ENCODE measurements around the gene KCNRG. TPM values are rescaled to one million over a fixed set of nuclear protein-coding genes. Genes with fewer than 3 reads are reported as not detected.

The KCNRG gene
- polyA plus RNA-seq, 1 of the 3 experiments (the other 2 are of a cell fraction): 0.97 TPM

GRCh38 chr13:50069261-50069660 is 54.0 kb downstream of the KCNRG start:
- Histone ChIP-seq H3K36me3 (replicated peaks in 1 of 2; ENCODE audit: control insufficient read depth in 1 of 2, insufficient read depth in 2 of 2, low read length in 1 of 2) (peaks cover 16 to 19% of the 10 kb centered on the region in 2 experiments), H3K27ac (ENCODE audit: low read depth in 2 of 2, low read length in 1 of 2) (peak overlapping the region; percentile 9 to 47; a peak in 3 of 4 replicates), H2AFZ (ENCODE audit: low read depth) (0 out of 2 replicates have a peak overlapping the region, but pooled peaks have one; percentile 11), H3K9ac (no peak overlapping the region), H3K79me2 (ENCODE audit: insufficient read depth) (peaks cover 95% of the 10 kb centered on the region), H3K9me2 (no peaks in the 10 kb centered on the region), H3K4me2 (0 out of 2 replicates have a peak overlapping the region, but pooled peaks have one; percentile 18), H3K4me3 (ENCODE audit: low read depth in 2 of 2, low read length in 1 of 2) (no peak overlapping the region), H3K27me3 (ENCODE audit: insufficient read depth) (no peaks in the 10 kb centered on the region), H3F3A (replicated peaks; ENCODE audit: insufficient read depth) (peaks cover 10% of the 10 kb centered on the region), H4K20me1 (ENCODE audit: insufficient read depth) (no peaks in the 10 kb centered on the region), H3K4me1 (ENCODE audit: control insufficient read depth in 1 of 2, insufficient read depth in 2 of 2, low read depth in 1 of 2, low read length in 1 of 2) (peaks cover 18 to 40% of the 10 kb centered on the region in 2 experiments; a peak in 3 of 4 replicates), H3K9me3 (no peaks in the 10 kb centered on the region)
- POLR2A ChIA-PET: interaction anchor here (2.3 kb wide), 1 partner anchor 72 kb away, joined by 10 read pairs; the partner anchor contains the start of gene TRIM13
- DNase-seq: no peak
- WGBS (ENCODE audit: low lambda C conversion rate): 98% methylated on average over 1 of the region's 1 CpG
- CTCF ChIA-PET: interaction anchor here (1.0 to 6.2 kb wide), 6 partner anchors 11 to 843 kb away, joined by 3 to 33 read pairs (median 8); partner anchors contain the start of gene TRIM13
- TF ChIP-seq MXI1 (IDR thresholded peaks at IDR 0.05; ENCODE audit: low read depth, low read length): no peak
- TF ChIP-seq USF1 (IDR thresholded peaks at IDR 0.05; ENCODE audit: borderline replicate concordance, low read depth): peak; percentile 14; the same call in 1 of the 2 replicates
- TF ChIP-seq GATA2 (CRISPR knock-in tag; IDR thresholded peaks at IDR 0.05): no peak
- no peak for TF ChIP-seq TEAD4 (IDR thresholded peaks at IDR 0.05; ENCODE audit: borderline replicate concordance, insufficient read depth)
- no peak for TF ChIP-seq SIN3A (IDR thresholded peaks at IDR 0.05; ENCODE audit: borderline replicate concordance, low read depth, low read length)
- no peak for TF ChIP-seq YY1 (IDR thresholded peaks at IDR 0.05; ENCODE audit: low read depth)
- no peak for TF ChIP-seq FOXJ3 (CRISPR knock-in tag; IDR thresholded peaks at IDR 0.05)
- TF ChIP-seq TCF12 (IDR thresholded peaks at IDR 0.05): no peak
- no peak for TF ChIP-seq MAX (IDR thresholded peaks at IDR 0.05; ENCODE audit: low read depth)

- H3K79me2 ChIP-seq (ENCODE audit: insufficient read depth): peaks cover 98% of the 10 kb centered on the region
- peaks cover 5% of the 10 kb centered on the region; the same call in 1 of the 2 replicates for H4K20me1 ChIP-seq (ENCODE audit: insufficient read depth)
- H3F3A ChIP-seq (replicated peaks; ENCODE audit: insufficient read depth): peaks cover 10% of the 10 kb centered on the region
- H3K4me3 ChIP-seq (ENCODE audit: low read depth in 2 of 2, low read length in 1 of 2): no peak overlapping the region; a peak in 1 of 4 replicates
- no peaks in the 10 kb centered on the region for H3K9me3 ChIP-seq
- peaks cover 13 to 19% of the 10 kb centered on the region in 2 experiments for H3K36me3 ChIP-seq (replicated peaks in 1 of 2; ENCODE audit: control insufficient read depth in 1 of 2, insufficient read depth in 2 of 2, low read length in 1 of 2)
- no peaks in the 10 kb centered on the region for H3K9me2 ChIP-seq
- ChIA-PET CTCF (interaction anchor here (1.0 to 6.2 kb wide), 5 partner anchors 10 to 842 kb away, joined by 4 to 33 read pairs (median 11); partner anchors contain the start of gene TRIM13), POLR2A (interaction anchor here (2.3 kb wide), 1 partner anchor 73 kb away, joined by 10 read pairs; the partner anchor contains the start of gene TRIM13)
- peaks cover 18 to 44% of the 10 kb centered on the region in 2 experiments; a peak in 3 of 4 replicates for H3K4me1 ChIP-seq (ENCODE audit: control insufficient read depth in 1 of 2, insufficient read depth in 2 of 2, low read depth in 1 of 2, low read length in 1 of 2)
- no peak overlapping the region for H3K9ac ChIP-seq
- H3K27ac ChIP-seq (ENCODE audit: low read depth in 2 of 2, low read length in 1 of 2): peak overlapping the region; percentile 19 to 47; a peak in 3 of 4 replicates
- no peak for DNase-seq
- no peak overlapping the region for H2AFZ ChIP-seq (ENCODE audit: low read depth)
- no peaks in the 10 kb centered on the region for H3K27me3 ChIP-seq (ENCODE audit: insufficient read depth)
- H3K4me2 ChIP-seq: peak overlapping the region; percentile 18; the same call in 1 of the 2 replicates
- TF ChIP-seq NRF1 (IDR thresholded peaks at IDR 0.05; ENCODE audit: low read depth, low read length): no peak
- no peak for TF ChIP-seq SIN3A (IDR thresholded peaks at IDR 0.05; ENCODE audit: borderline replicate concordance, low read depth, low read length)
- TF ChIP-seq REST (IDR thresholded peaks at IDR 0.05; ENCODE audit: low read depth, low read length): no peak
- TF ChIP-seq RFX5 (IDR thresholded peaks at IDR 0.05; ENCODE audit: low read length): no peak
- TF ChIP-seq CTCF (IDR thresholded peaks at IDR 0.05): no peak
- no peak for TF ChIP-seq TAF1 (IDR thresholded peaks at IDR 0.05; ENCODE audit: borderline replicate concordance, low read depth, low read length)
- TF ChIP-seq MXI1 (IDR thresholded peaks at IDR 0.05; ENCODE audit: low read depth, low read length): no peak
- no peak for TF ChIP-seq NFIC (IDR thresholded peaks at IDR 0.05; ENCODE audit: borderline replicate concordance)
- no peak for TF ChIP-seq YY1 (IDR thresholded peaks at IDR 0.05; ENCODE audit: low read depth)
- TF ChIP-seq POLR2AphosphoS5 (IDR thresholded peaks at IDR 0.05; ENCODE audit: low read depth, low read length): no peak
- no peak for TF ChIP-seq TEAD4 (IDR thresholded peaks at IDR 0.05; ENCODE audit: borderline replicate concordance, insufficient read depth)
- no peak for TF ChIP-seq MAX (IDR thresholded peaks at IDR 0.05; ENCODE audit: low read depth)
- TF ChIP-seq RAD21 (IDR thresholded peaks at IDR 0.05; ENCODE audit: low read length): no peak
- TF ChIP-seq ELF1 (IDR thresholded peaks at IDR 0.05): no peak
- no peak for TF ChIP-seq SMC3 (IDR thresholded peaks at IDR 0.05; ENCODE audit: low read depth, low read length)
These were observed 54.9 kb downstream of the KCNRG start for GRCh38 chr13:50070186-50070585.

Measured in SK-N-SH (cell line).